Stomach (tissue), 9 donors: Measurements from ENCODE around the gene SLAMF9. TPM values are rescaled to one million over a fixed set of nuclear protein-coding genes. Genes with fewer than 3 reads are reported as not detected.

Source experiments
- DNase-seq, 2 donors: peaks; one replicate each; pipeline versions ENCODE4 v3.0.0 to v3.0.0-alpha.2; 2013 to 2019
- H3K27ac ChIP-seq, 5 donors: fragments of 200-600 bp in 4 of 5; sonication (generic) in 4 of 5; one replicate each; pipeline ENCODE4 v1.5.1; 2013 to 2019; ENCODE audit warnings: mild to moderate bottlenecking in 1 of 5, moderate library complexity in 1 of 5
- H3K27me3 ChIP-seq, 3 donors: fragments of 200-600 bp; sonication (generic); one replicate each; pipeline ENCODE4 v1.5.1; 2017 to 2019; ENCODE audit warnings: mixed run types in 1 of 3
- H3K36me3 ChIP-seq, 4 donors: fragments of 200-600 bp; sonication (generic); 1 replicate in 3 of 4; 2 replicates in 1 of 4; pipeline ENCODE4 v1.5.1; 2016 to 2019
- H3K4me1 ChIP-seq, 4 donors: fragments of 200-600 bp; sonication (generic); one replicate each; pipeline ENCODE4 v1.5.1; 2016 to 2019
- H3K4me3 ChIP-seq, 4 donors: fragments of 200-600 bp; sonication (generic) in 3 of 4; one replicate each; pipeline ENCODE4 v1.5.1; 2016 to 2019; ENCODE audit warnings: mild to moderate bottlenecking in 1 of 4
- H3K9me3 ChIP-seq, 4 donors: fragments of 200-600 bp; sonication (generic); one replicate each; pipeline ENCODE4 v1.5.1; 2016 to 2019
- EP300 ChIP-seq: sonication (generic); formaldehyde crosslinking; IDR thresholded peaks from one replicate; pipeline ENCODE4 v1.6.1; 2017; ENCODE audit warnings: antibody characterized with exemption
- POLR2A ChIP-seq, 4 donors: fragments of 450-650 bp; IDR thresholded peaks; one replicate each; pipeline ENCODE4 v1.6.1; 2016; ENCODE audit warnings: antibody characterized with exemption in 4 of 4, control low read depth in 2 of 4, mild to moderate bottlenecking in 1 of 4, moderate library complexity in 1 of 4
- POLR2AphosphoS5 ChIP-seq, 3 donors: sonication (generic); formaldehyde crosslinking; IDR thresholded peaks; one replicate each; pipeline ENCODE4 v1.6.1; 2016; ENCODE audit warnings: antibody characterized with exemption in 3 of 3
- WGBS, 5 donors: extraction: QIAGEN DNeasy Blood & Tissue Kit in 3 of 5; methylation state at CpG; one replicate each; pipeline versions ENCODE4 v1.1.5 to v1.1.7; 2013 to 2018; 5-methylcytosine and 5-hydroxymethylcytosine counted together
- intact Hi-C: fragments of 100-400 bp; cut with DNase I; formaldehyde crosslinking; loops from one replicate; pipeline ENCODE4 v1.15.1; 2023; ENCODE audit warnings: low total_unique reads
- polyA plus RNA-seq, 3 donors: library from polyadenylated mRNA; stranded (reverse); fragments of 200-250 nt; gene quantifications; one replicate each; pipeline ENCODE4 v1.2.3, GENCODE V29; 2013
- total RNA-seq, 5 donors: library from RNA; depleted of rRNA; stranded (reverse); fragments of >200 nt; gene quantifications; one replicate each; pipeline versions ENCODE4 v1.1.0 to v1.2.3, GENCODE V29; 2014 to 2016
- TF ChIP-seq, protein P1 (sequence below), 7 experiments: fragments of 450-650 bp in 4 of 7; fragments of 200-600 bp in 3 of 7; sonication (generic) in 3 of 7; IDR thresholded peaks; one replicate each; pipeline ENCODE4 v1.5.1; 2016 to 2019; ENCODE audit warnings: antibody characterized with exemption in 7 of 7, control low read depth in 2 of 7, mild to moderate bottlenecking in 1 of 7
- donor health status: healthy with polysubstance abuse.
- donor health status: Bipolar disorder and iron deficiency.
- donor health status: healthy.

Gene SLAMF9
- total and polyA plus RNA-seq, 8 donors: 0.87 TPM; not detected in 7

DNA sequence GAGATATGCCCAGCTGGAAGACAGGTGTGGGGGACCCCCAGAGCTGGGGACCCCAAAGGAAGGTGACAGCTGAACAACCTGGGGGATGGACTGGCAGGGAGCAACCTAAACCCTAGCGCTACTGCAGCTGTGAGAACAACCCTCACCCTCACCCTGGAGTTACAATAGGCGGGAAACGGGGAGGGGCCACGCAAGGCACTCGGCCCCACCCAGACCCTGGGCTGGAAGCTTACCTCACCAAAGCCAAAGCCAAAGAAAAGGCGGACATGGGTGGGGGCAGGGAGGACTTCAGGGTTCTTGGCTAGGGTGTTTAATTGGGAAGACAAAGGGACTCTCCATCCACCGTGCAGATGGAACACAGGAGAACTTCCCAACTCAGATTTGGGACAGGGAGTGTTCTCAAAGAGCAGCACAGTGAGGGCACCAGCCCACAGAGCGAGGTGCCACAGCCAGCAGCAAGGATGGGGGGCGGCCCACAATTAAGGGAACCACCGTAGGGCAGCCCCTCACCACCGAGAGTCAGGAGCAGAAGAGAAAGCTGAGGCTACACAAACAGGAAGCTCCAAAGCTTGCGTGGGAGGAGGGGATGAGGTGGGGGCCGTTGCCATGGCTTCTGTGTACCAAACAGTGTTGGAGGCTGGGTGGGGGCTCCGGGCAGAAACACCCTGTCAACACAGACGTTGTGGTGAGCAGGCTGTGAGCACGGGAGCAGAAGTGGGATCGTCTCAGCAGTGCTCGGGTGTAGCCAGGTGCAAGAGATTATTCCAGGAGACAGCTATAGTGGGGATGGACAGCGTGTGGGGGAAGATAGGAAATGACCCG, 30.6 kb downstream of the SLAMF9 start:
- peak overlapping the region; percentile 79 to 93 (median 82) for H3K4me3 ChIP-seq
- TF ChIP-seq POLR2AphosphoS5 (IDR thresholded peaks at IDR 0.05) (peak; percentile 62 to 91 (median 81)), POLR2A (IDR thresholded peaks at IDR 0.05) (peak in 1 of 4 donors; percentile 60), EP300 (peak; percentile 58)
- TF ChIP-seq, protein P1, sequence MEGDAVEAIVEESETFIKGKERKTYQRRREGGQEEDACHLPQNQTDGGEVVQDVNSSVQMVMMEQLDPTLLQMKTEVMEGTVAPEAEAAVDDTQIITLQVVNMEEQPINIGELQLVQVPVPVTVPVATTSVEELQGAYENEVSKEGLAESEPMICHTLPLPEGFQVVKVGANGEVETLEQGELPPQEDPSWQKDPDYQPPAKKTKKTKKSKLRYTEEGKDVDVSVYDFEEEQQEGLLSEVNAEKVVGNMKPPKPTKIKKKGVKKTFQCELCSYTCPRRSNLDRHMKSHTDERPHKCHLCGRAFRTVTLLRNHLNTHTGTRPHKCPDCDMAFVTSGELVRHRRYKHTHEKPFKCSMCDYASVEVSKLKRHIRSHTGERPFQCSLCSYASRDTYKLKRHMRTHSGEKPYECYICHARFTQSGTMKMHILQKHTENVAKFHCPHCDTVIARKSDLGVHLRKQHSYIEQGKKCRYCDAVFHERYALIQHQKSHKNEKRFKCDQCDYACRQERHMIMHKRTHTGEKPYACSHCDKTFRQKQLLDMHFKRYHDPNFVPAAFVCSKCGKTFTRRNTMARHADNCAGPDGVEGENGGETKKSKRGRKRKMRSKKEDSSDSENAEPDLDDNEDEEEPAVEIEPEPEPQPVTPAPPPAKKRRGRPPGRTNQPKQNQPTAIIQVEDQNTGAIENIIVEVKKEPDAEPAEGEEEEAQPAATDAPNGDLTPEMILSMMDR (IDR thresholded peaks at IDR 0.05): no peak
- H3K9me3 ChIP-seq: no peaks in the 10 kb centered on the region
- no peaks in the 10 kb centered on the region for H3K27me3 ChIP-seq
- peaks cover 44 to 73% (median 65%) of the 10 kb centered on the region in 4 donors for H3K4me1 ChIP-seq
- H3K27ac ChIP-seq: peak overlapping the region; percentile 87 to 99 (median 98)
- 1 to 8% (median 2%) methylated on average over 20 of the region's 20 CpGs for WGBS, 5 donors
- peak; percentile 89 to 96 for DNase-seq
- H3K36me3 ChIP-seq: peaks cover 19 to 27% (median 24%) of the 10 kb centered on the region in 4 donors
- intact Hi-C loops: no loop called here

- Histone ChIP-seq H3K27me3 (no peaks in the 10 kb centered on the region), H3K36me3 (peaks cover 27 to 34% (median 32%) of the 10 kb centered on the region in 4 donors), H3K4me3 (peak overlapping the region; percentile 79 to 93 (median 82)), H3K4me1 (peaks cover 50 to 80% (median 73%) of the 10 kb centered on the region in 4 donors), H3K9me3 (no peaks in the 10 kb centered on the region), H3K27ac (peak overlapping the region; percentile 87 to 99 (median 98))
- peak; percentile 51 to 87 for DNase-seq
- TF ChIP-seq, protein P1 (IDR thresholded peaks at IDR 0.05): no peak
- TF ChIP-seq POLR2A (IDR thresholded peaks at IDR 0.05): no peak
- no peak for TF ChIP-seq EP300
- no peak for TF ChIP-seq POLR2AphosphoS5 (IDR thresholded peaks at IDR 0.05)
- intact Hi-C loops: no loop called here
- 18 to 40% (median 19%) methylated on average over 7 to 8 of the region's 8 CpGs for WGBS, 5 donors
Observed at GRCh38 chr1:159922511-159923202, 31.4 kb downstream of the SLAMF9 start.

GRCh38 chr1:159921700-159922504, 32.1 kb downstream of the SLAMF9 start:
- peaks cover 29 to 42% (median 38%) of the 10 kb centered on the region in 4 donors for H3K36me3 ChIP-seq
- intact Hi-C loops: no loop called here
- DNase-seq: no peak
- peak overlapping the region; percentile 79 to 93 (median 82) for H3K4me3 ChIP-seq
- WGBS, 5 donors: 36 to 49% (median 38%) methylated on average over 14 to 18 of the region's 18 CpGs
- peaks cover 58 to 88% (median 78%) of the 10 kb centered on the region in 4 donors for H3K4me1 ChIP-seq
- H3K27ac ChIP-seq: peak overlapping the region; percentile 87 to 99 (median 98)
- TF ChIP-seq POLR2A (IDR thresholded peaks at IDR 0.05): no peak
- TF ChIP-seq, protein P1 (IDR thresholded peaks at IDR 0.05): no peak
- no peak for TF ChIP-seq EP300
- TF ChIP-seq POLR2AphosphoS5 (IDR thresholded peaks at IDR 0.05): no peak
- H3K27me3 ChIP-seq: no peaks in the 10 kb centered on the region
- H3K9me3 ChIP-seq: no peaks in the 10 kb centered on the region

GRCh38 chr1:159921251-159921650, 32.8 kb downstream of the SLAMF9 start:
- peaks cover 29 to 48% (median 39%) of the 10 kb centered on the region in 4 donors for H3K36me3 ChIP-seq
- DNase-seq: no peak
- peak overlapping the region in 2 of 4 donors; percentile 79 to 82 for H3K4me3 ChIP-seq
- intact Hi-C loops: no loop called here
- H3K9me3 ChIP-seq: no peaks in the 10 kb centered on the region
- WGBS, 5 donors: 16 to 50% (median 32%) methylated on average over 1 of the region's 1 CpG
- peak overlapping the region; percentile 33 to 99 (median 98) for H3K27ac ChIP-seq
- TF ChIP-seq, protein P1 (IDR thresholded peaks at IDR 0.05): no peak
- no peak for TF ChIP-seq POLR2AphosphoS5 (IDR thresholded peaks at IDR 0.05)
- TF ChIP-seq EP300: no peak
- TF ChIP-seq POLR2A (IDR thresholded peaks at IDR 0.05): no peak
- peaks cover 63 to 89% (median 80%) of the 10 kb centered on the region in 4 donors for H3K4me1 ChIP-seq
- H3K27me3 ChIP-seq: no peaks in the 10 kb centered on the region
